ENCODE measurements around the gene PINK1.
"Not testable (repeated sequence)": the region's sequence is repeated elsewhere in the genome, so short reads cannot be mapped to it uniquely, and the experiment has no call there.

The PINK1 gene

GRCh38 chr1:20633190-20634064, at the start of gene PINK1:
TSS of gene PINK1 (plus strand) at chr1:20633458. CDS start at chr1:20633549, 91 bp downstream.
- peak; percentile 83 for DNase-seq (ENCODE audit: low read depth)

GRCh38 chr1:20584890-20585289, 48.4 kb upstream of the PINK1 start:
- no peak for DNase-seq (ENCODE audit: low read depth)

- DNase-seq (ENCODE audit: low read depth): no peak
Observed at GRCh38 chr1:20586953-20587660, 46.2 kb upstream of the PINK1 start.

DNA sequence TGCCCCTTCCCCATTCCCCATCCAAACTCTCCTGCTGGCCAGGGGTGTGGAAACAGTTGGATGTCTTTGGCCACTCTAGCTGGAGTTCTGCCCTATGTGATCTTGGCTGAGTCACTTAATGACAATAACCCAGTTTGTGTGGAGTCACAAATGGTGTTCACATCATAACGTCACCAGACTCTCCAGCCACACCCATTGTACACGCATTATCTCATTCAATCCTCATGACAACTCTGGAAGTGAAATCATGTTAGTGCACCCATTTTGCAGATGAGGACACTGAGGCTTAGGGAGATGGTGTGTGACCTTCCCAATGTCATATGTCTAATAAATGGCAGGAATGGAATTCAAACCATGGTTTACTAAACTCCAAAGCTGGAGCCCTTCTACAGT, 45.6 kb upstream of the PINK1 start:
- no peak for DNase-seq (ENCODE audit: low read depth)

- no peak for DNase-seq (ENCODE audit: low read depth)
Observed at GRCh38 chr1:20588634-20589225, 44.5 kb upstream of the PINK1 start, which contains the start of gene CDA. TSS of gene CDA (plus strand) at chr1:20589097. CDS start at chr1:20589130, 33 bp downstream.

- no peak for DNase-seq (ENCODE audit: low read depth)
Observed at GRCh38 chr1:20589331-20590278, 43.7 kb upstream of the PINK1 start.

DNA sequence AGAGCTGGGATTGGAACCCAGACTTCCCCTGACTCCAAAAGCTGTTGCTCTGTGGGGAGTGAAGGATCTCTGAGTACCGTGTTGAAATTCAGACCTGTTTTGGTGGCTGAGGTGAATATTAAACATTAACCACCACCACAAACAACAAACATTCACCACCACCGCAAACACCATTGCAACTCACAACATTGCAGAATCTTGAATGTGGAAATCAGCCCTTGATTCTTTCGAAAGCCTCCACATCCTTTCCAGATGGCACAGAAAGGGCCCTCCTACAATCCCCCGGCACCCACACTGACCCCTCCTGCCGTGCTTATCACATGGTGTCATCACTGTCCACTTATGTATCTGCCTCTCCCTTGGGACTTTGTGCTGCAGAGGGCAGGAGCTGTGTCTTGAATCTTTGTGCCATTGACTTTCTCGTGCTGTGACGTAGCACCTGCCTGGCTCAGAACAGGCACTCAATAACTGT, 42.9 kb upstream of the PINK1 start:
- DNase-seq (ENCODE audit: low read depth): no peak

GRCh38 chr1:20593756-20594155, 39.5 kb upstream of the PINK1 start:
- DNase-seq (ENCODE audit: low read depth): no peak

- DNase-seq (ENCODE audit: low read depth): no peak
Observed at GRCh38 chr1:20594746-20595145, 38.5 kb upstream of the PINK1 start.

DNA sequence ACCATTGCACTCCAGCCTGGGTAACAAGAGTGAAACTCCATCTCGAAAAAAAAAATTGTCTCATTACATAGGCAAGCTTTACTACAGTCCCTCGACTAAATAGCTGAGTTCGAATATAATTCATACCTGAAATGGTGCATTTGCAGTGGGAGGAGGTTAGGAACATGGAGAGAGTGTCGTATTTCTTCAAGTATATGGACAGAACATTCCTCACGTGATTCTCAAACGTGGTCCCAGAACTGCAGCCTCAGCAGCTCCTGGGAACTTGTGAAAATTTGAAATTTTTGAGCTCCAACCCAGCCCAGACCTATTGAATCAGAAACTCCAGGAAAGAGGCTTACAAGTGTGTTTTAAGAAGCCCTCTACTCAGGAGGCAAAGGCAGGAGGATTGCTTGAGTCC, 37.2 kb upstream of the PINK1 start:
- DNase-seq (ENCODE audit: low read depth): no peak

GRCh38 chr1:20597650-20598049, 35.6 kb upstream of the PINK1 start:
- no peak for DNase-seq (ENCODE audit: low read depth)

DNA sequence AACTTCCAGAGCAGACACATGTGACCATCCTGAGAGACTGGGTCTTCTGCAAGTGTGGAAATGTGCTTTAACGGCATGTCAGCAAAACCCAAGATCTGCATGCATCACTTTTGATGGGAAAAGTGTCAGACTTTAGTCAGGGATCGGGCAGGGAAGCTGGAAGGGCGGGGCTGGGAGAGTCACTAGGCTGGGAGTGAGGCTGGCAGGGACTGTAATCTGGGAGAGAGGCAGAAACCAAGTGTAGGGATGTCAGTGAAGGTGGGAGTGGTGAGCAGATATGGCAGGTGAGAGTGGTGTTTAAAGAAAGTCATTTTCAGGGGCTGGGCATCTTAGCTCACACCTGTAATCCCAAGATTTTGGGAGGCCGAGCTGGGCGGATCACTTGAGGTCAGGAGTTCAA, 33.1 kb upstream of the PINK1 start:
- DNase-seq (ENCODE audit: low read depth): no peak

DNA sequence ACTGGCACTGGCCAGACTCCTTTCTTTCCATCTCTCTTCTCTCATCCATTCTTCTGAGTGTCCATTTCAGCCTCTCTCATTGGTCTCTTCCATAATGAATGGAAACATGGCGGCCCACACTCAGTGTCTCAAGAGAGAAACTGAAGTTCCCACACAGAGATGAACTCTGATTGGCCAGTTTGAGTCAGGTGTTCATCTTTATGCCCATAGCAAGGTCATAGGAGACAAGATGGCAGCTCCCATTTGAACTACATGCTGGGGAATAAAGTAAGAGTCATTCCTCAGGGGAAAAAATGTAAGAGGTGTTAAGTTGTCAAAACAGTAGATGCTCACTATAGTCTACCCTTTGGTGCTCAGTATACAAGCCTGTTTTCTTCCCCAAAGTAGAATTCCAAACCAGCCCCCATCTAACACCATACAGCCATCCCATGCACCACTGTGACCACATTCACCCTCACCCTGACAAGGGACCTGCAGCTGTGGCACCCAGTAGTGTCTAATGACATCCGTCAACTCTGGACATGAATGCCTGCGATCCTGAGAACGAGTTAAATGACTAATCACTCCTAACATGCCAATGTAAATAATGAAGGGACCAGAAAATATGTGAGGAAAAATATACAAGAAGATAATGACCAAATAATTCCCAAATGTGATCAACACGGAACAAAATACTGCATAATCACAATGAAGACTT, 32.0 kb upstream of the PINK1 start:
- DNase-seq (ENCODE audit: low read depth): no peak

GRCh38 chr1:20602851-20603450, 30.3 kb upstream of the PINK1 start:
- no peak for DNase-seq (ENCODE audit: low read depth)

DNA sequence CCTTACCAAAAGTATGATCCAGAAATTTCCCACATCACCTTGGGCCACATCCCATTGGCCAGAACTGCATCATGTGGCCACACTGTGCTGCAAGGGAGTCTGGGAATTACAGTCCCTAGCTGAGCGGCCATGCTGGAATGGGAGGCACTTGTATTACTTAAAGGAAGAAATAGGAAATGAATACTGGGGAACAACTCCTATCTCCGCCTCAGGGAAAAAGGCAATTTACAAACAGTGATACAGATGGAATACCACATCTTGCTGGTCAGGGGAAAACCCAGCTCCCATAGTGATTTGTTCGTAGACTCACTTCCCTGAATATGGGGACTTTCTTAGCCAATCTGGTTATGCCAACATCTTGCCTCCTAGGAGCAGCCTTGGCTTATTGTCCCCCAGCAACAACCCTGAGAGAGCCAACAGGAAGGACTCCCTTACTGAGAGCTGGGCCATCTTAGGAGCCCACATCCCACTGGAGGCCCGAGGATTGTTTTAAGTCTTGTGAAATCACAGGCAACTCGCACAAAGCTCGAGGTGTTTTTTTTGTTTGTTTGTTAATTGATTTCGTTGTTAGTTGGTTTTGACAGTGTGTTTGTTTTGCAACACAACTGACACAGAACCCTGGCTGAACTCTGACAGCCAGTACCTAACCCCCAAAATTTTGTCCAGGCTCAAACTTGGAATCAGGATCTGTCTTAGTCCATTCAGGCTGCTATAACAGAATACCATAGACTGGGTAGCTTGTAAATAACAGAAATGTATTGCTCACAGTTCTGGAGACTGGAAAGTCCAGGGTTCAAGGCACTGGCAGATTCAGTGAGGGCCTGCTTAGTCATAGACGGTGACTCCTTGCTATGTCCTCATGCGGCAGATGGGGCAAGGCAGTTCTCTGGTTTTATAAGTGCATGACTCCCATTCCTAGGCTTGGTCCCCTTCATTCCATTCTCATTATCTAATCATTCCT, 29.5 kb upstream of the PINK1 start:
- no peak for DNase-seq (ENCODE audit: low read depth)

- DNase-seq (ENCODE audit: low read depth): no peak
Observed at GRCh38 chr1:20604678-20605077, 28.6 kb upstream of the PINK1 start.

- DNase-seq (ENCODE audit: low read depth): not testable (repeated sequence)
Observed at GRCh38 chr1:20606801-20607570, 26.3 kb upstream of the PINK1 start.

DNA sequence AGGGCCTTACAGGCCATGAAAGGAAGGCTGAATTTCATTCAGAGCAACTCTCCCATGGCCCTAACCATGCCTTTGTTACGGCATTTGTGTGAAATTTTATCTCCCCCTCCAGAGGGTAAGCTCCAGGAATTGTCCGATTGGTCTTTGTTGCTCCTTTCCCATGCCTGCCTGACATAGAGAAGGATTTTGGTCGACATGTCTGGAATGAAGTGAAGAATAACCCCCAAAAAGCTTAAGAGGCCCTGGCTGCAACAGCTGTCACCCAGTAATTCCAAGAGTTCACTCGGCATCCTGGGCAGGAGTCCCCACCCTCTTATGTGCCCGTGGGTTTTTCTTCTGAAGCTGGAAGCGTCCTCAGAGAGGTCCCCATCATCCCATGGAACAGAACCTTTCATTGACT, 23.7 kb upstream of the PINK1 start:
- DNase-seq (ENCODE audit: low read depth): no peak

DNA sequence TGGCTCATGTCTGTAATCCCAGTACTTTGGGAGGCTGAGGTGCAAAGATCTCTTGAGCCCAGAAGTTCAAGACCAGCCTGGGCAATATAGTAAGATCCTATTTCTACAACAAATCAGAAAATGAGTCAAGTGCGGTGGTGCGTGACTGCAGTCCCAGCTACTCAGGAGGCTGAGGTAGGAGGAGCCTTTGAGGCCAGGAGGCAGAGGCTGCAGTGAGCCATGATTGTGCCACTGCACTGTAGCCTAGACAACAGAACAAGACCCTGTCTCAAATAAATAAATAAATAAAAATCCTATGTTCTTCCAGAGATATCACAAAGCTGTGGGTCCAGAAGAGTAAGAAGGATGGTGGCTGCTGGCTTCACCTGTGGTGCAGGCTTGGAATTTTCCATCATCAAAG, 22.3 kb upstream of the PINK1 start:
- no peak for DNase-seq (ENCODE audit: low read depth)

Measured in activated T-cell treated with anti-CD3 and anti-CD28 coated beads for 24 hours (primary cell).